CD14-positive monocyte (primary cell): ENCODE measurements around the gene TSPAN12. TPM values are rescaled to one million over a fixed set of nuclear protein-coding genes. Genes with fewer than 3 reads are reported as not detected.
A peak's percentile ranks its signal among the peaks of the same experiment; 100 is the strongest.

ENCODE experiments used
- DNase-seq, 3 donors: peaks; one replicate each; pipeline ENCODE4 v3.0.0-alpha.2; 2011 to 2022
- H2AFZ ChIP-seq: 2 replicates; pipeline ENCODE4 v1.6.0; 2012; ENCODE audit warnings: mild to moderate bottlenecking, low read depth, low read length, inconsistent platforms; ENCODE audit not compliant: insufficient read depth, poor library complexity, severe bottlenecking
- H3K27ac ChIP-seq, 2 donors: 1 replicate in 1 of 2; 2 replicates in 1 of 2; pipeline ENCODE4 v1.5.1; 2012 to 2013; ENCODE audit warnings: low read length in 2 of 2, control low read depth in 1 of 2, inconsistent platforms in 1 of 2, low read depth in 1 of 2, mild to moderate bottlenecking in 1 of 2
- H3K27me3 ChIP-seq, 2 donors: one replicate each; pipeline versions ENCODE4 v1.6.0 to v1.6.1; 2011 to 2013; ENCODE audit warnings: low read length in 2 of 2; ENCODE audit not compliant: control insufficient read depth in 2 of 2, insufficient read depth in 2 of 2
- H3K36me3 ChIP-seq, 2 donors: replicated peaks in 1 of 2; 1 replicate in 1 of 2; 2 replicates in 1 of 2; pipeline versions ENCODE4 v1.5.1 to v1.6.1; 2012 to 2013; ENCODE audit warnings: low read length in 2 of 2, control low read depth in 1 of 2, inconsistent platforms in 1 of 2, mild to moderate bottlenecking in 1 of 2; ENCODE audit not compliant: insufficient read depth in 2 of 2, control insufficient read depth in 1 of 2
- H3K4me1 ChIP-seq, 2 donors: 1 replicate in 1 of 2; 2 replicates in 1 of 2; pipeline versions ENCODE4 v1.5.1 to v1.6.1; 2012 to 2013; ENCODE audit warnings: low read length in 2 of 2, control low read depth in 1 of 2, inconsistent platforms in 1 of 2, mild to moderate bottlenecking in 1 of 2, moderate library complexity in 1 of 2; ENCODE audit not compliant: insufficient read depth in 2 of 2, control insufficient read depth in 1 of 2
- H3K4me2 ChIP-seq: replicated peaks from 2 replicates; pipeline ENCODE3; 2012; ENCODE audit warnings: low read length, moderate library complexity, mild to moderate bottlenecking; ENCODE audit not compliant: poor library complexity, severe bottlenecking; ENCODE audit errors: extremely low read depth
- H3K4me3 ChIP-seq, 3 experiments: fragments of 200-600 bp in 1 of 3; sonication (generic) in 1 of 3; replicated peaks in 1 of 3; 1 replicate in 2 of 3; 2 replicates in 1 of 3; pipeline ENCODE4 v1.5.1; 2011 to 2013; ENCODE audit warnings: low read length in 3 of 3, mild to moderate bottlenecking in 3 of 3, control low read depth in 2 of 3, low read depth in 2 of 3, inconsistent platforms in 1 of 3, moderate library complexity in 1 of 3
- H3K79me2 ChIP-seq: 2 replicates; pipeline ENCODE4 v1.6.0; 2012; ENCODE audit warnings: mild to moderate bottlenecking, control low read depth, inconsistent platforms, low read length, moderate library complexity; ENCODE audit not compliant: insufficient read depth
- H3K9ac ChIP-seq: 2 replicates; pipeline ENCODE4 v1.6.0; 2017; ENCODE audit warnings: low read length, mild to moderate bottlenecking; ENCODE audit not compliant: insufficient read depth, poor library complexity, severe bottlenecking
- H3K9me3 ChIP-seq, 2 donors: replicated peaks in 1 of 2; 1 replicate in 1 of 2; 2 replicates in 1 of 2; pipeline versions ENCODE4 v1.5.1 to v1.6.1; 2012 to 2013; ENCODE audit warnings: low read length in 2 of 2, control low read depth in 1 of 2; ENCODE audit not compliant: control insufficient read depth in 1 of 2, insufficient read depth in 1 of 2
- H4K20me1 ChIP-seq: 2 replicates; pipeline ENCODE4 v1.6.0; 2012; ENCODE audit warnings: mild to moderate bottlenecking, low read length, control low read depth, moderate library complexity; ENCODE audit not compliant: insufficient read depth
- H3K27ac Mint-ChIP-seq, 7 donors: one replicate each; pipeline ENCODE4 v1.8.0; 2020; ENCODE audit warnings: mild to moderate bottlenecking in 7 of 7, mixed read lengths in 7 of 7, moderate library complexity in 6 of 7, inconsistent platforms in 2 of 7
- H3K27me3 Mint-ChIP-seq, 3 donors: one replicate each; pipeline ENCODE4 v1.8.0; 2021 to 2022; ENCODE audit warnings: low read depth in 3 of 3, mild to moderate bottlenecking in 3 of 3, mixed read lengths in 3 of 3, moderate library complexity in 3 of 3, inconsistent platforms in 1 of 3
- H3K36me3 Mint-ChIP-seq, 2 donors: one replicate each; pipeline ENCODE4 v1.8.0; 2020; ENCODE audit warnings: mixed read lengths in 2 of 2, inconsistent platforms in 1 of 2, mild to moderate bottlenecking in 1 of 2
- H3K4me1 Mint-ChIP-seq: one replicate; pipeline ENCODE4 v1.8.0; 2020; ENCODE audit warnings: mild to moderate bottlenecking, mixed read lengths
- H3K4me3 Mint-ChIP-seq, 2 donors: one replicate each; pipeline ENCODE4 v1.8.0; 2020; ENCODE audit warnings: mild to moderate bottlenecking in 2 of 2, mixed read lengths in 2 of 2, moderate library complexity in 1 of 2
- H3K9me3 Mint-ChIP-seq, 7 donors: one replicate each; pipeline ENCODE4 v1.8.0; 2020 to 2022; ENCODE audit warnings: mixed read lengths in 7 of 7, mild to moderate bottlenecking in 6 of 7, moderate library complexity in 6 of 7, inconsistent platforms in 2 of 7
- CTCF ChIP-seq: fragments of 200-600 bp; IDR thresholded peaks from one replicate; pipeline ENCODE4 v1.8.0; 2022; ENCODE audit warnings: antibody characterized with exemption, mild to moderate bottlenecking
- WGBS: methylation state at CpG from one replicate; pipeline ENCODE4 v1.1.5; 2013; ENCODE audit warnings: missing lambda C conversion rate; ENCODE audit not compliant: insufficient coverage; 5-methylcytosine and 5-hydroxymethylcytosine counted together
- intact Hi-C, 2 donors: fragments of 100-400 bp; cut with micrococcal nuclease; formaldehyde crosslinking; loops; one replicate each; pipeline versions ENCODE4 v1.15.0 to v1.15.1; 2023
- polyA plus RNA-seq, 3 donors: library from polyadenylated mRNA; depleted of rRNA in 1 of 3; unstranded in 2 of 3; stranded (reverse) in 1 of 3; fragments of 300-500 nt in 2 of 3; fragments of >200 nt in 1 of 3; fragmentation: Illumina TruSeq in 2 of 3; gene quantifications; 1 replicate in 2 of 3; 2 replicates in 1 of 3; pipeline ENCODE4 v1.2.3, GENCODE V29; 2012 to 2021

TSPAN12 gene
- polyA plus RNA-seq, 3 donors: not detected

GRCh38 chr7:120806669-120807068 lies 51.3 kb downstream of the TSPAN12 start:
- Mint-ChIP-seq H3K9me3 (no peaks in the 10 kb centered on the region), H3K27ac (no peak overlapping the region), H3K4me1 (no peaks in the 10 kb centered on the region), H3K27me3 (no peaks in the 10 kb centered on the region), H3K36me3 (no peaks in the 10 kb centered on the region), H3K4me3 (no peak overlapping the region)
- Histone ChIP-seq H3K4me2 (no peak overlapping the region), H3K79me2 (no peaks in the 10 kb centered on the region), H3K27me3 (no peaks in the 10 kb centered on the region), H3K9ac (no peak overlapping the region), H4K20me1 (no peaks in the 10 kb centered on the region), H3K4me3 (no peak overlapping the region), H2AFZ (no peak overlapping the region), H3K9me3 (no peaks in the 10 kb centered on the region), H3K27ac (no peak overlapping the region), H3K36me3 (no peaks in the 10 kb centered on the region), H3K4me1 (no peaks in the 10 kb centered on the region)
- no peak for DNase-seq
- intact Hi-C loops: loop anchor here in 1 of 2 donors (10.0 kb wide), 1 partner anchor 298 kb away; no protein-coding TSS in a partner anchor
- WGBS: no CpG with 5 or more reads among the region's 1 CpG
- TF ChIP-seq CTCF: no peak

GRCh38 chr7:120805636-120806388 lies 52.1 kb downstream of the TSPAN12 start:
- peak; percentile 18 to 49 (median 39) for DNase-seq
- H3K4me1 ChIP-seq: no peaks in the 10 kb centered on the region
- H3K4me3 ChIP-seq: no peak overlapping the region
- Mint-ChIP-seq H3K9me3 (no peaks in the 10 kb centered on the region), H3K27ac (no peak overlapping the region), H3K36me3 (no peaks in the 10 kb centered on the region), H3K4me3 (no peak overlapping the region), H3K27me3 (no peaks in the 10 kb centered on the region), H3K4me1 (no peaks in the 10 kb centered on the region)
- H4K20me1 ChIP-seq: no peaks in the 10 kb centered on the region
- H3K27me3 ChIP-seq: no peaks in the 10 kb centered on the region
- WGBS: no CpG with 5 or more reads among the region's 3 CpGs
- no peaks in the 10 kb centered on the region for H3K9me3 ChIP-seq
- H3K79me2 ChIP-seq: no peaks in the 10 kb centered on the region
- no peak overlapping the region for H3K9ac ChIP-seq
- no peak overlapping the region for H3K4me2 ChIP-seq
- no peaks in the 10 kb centered on the region for H3K36me3 ChIP-seq
- intact Hi-C loops: loop anchor here in 1 of 2 donors (10.0 kb wide), 1 partner anchor 299 kb away; no protein-coding TSS in a partner anchor
- peak overlapping the region; percentile 22 for H2AFZ ChIP-seq
- H3K27ac ChIP-seq: no peak overlapping the region
- peak; percentile 91 for TF ChIP-seq CTCF
